Calu3 (cell line): ENCODE measurements around the gene OR2L3. TPM values are rescaled to one million over a fixed set of nuclear protein-coding genes. Genes with fewer than 3 reads are reported as not detected.

Experiments used
- BruUV-seq: library from RNA; stranded (reverse); fragments of 400-500 nt; replicated peaks from 2 replicates; lab custom pipeline; 2021; lab: Mats Ljungman, UMichigan
- CTCF ChIA-PET: fragments of 300-600 bp; sonication (Branson Sonifier 250); formaldehyde crosslinking; loops from one replicate; lab custom pipeline; 2022; ENCODE audit warnings: antibody characterized with exemption; lab: Charles Lee
- DNase-seq: peaks from one replicate; pipeline ENCODE4 v3.0.0; 2022
- H3K27ac Mint-ChIP-seq: one replicate; pipeline ENCODE4 v1.8.0; 2022; ENCODE audit warnings: mixed read lengths; ENCODE audit not compliant: unreplicated experiment
- H3K27me3 Mint-ChIP-seq: one replicate; pipeline ENCODE4 v1.8.0; 2022; ENCODE audit warnings: mixed read lengths; ENCODE audit not compliant: unreplicated experiment
- H3K36me3 Mint-ChIP-seq: one replicate; pipeline ENCODE4 v1.8.0; 2022; ENCODE audit warnings: mild to moderate bottlenecking, moderate library complexity, mixed read lengths; ENCODE audit not compliant: insufficient read depth, unreplicated experiment
- H3K4me1 Mint-ChIP-seq: one replicate; pipeline ENCODE4 v1.8.0; 2022; ENCODE audit warnings: mild to moderate bottlenecking, low read depth, mixed read lengths; ENCODE audit not compliant: unreplicated experiment
- H3K4me3 Mint-ChIP-seq: one replicate; pipeline ENCODE4 v1.8.0; 2022; ENCODE audit warnings: mild to moderate bottlenecking, low read depth, moderate library complexity, mixed read lengths; ENCODE audit not compliant: unreplicated experiment
- H3K9me3 Mint-ChIP-seq: one replicate; pipeline ENCODE4 v1.8.0; 2022; ENCODE audit warnings: low read depth, mixed read lengths; ENCODE audit not compliant: unreplicated experiment
- intact Hi-C: fragments of 100-400 bp; cut with micrococcal nuclease; formaldehyde crosslinking; loops from one replicate; pipeline ENCODE4 v1.10.0; 2022; ENCODE audit not compliant: unreplicated experiment
- total RNA-seq: library from RNA; stranded (reverse); gene quantifications from 2 replicates; pipeline ENCODE4 v1.2.3, GENCODE V29; 2022
- TF ChIP-seq, protein P1 (sequence below): fragments of 200-600 bp; IDR thresholded peaks from one replicate; pipeline ENCODE4 v1.8.0; 2022; ENCODE audit warnings: antibody characterized with exemption; ENCODE audit not compliant: unreplicated experiment

Gene OR2L3
- total RNA-seq, 1 experiment from 2014 or later = not detected

DNA sequence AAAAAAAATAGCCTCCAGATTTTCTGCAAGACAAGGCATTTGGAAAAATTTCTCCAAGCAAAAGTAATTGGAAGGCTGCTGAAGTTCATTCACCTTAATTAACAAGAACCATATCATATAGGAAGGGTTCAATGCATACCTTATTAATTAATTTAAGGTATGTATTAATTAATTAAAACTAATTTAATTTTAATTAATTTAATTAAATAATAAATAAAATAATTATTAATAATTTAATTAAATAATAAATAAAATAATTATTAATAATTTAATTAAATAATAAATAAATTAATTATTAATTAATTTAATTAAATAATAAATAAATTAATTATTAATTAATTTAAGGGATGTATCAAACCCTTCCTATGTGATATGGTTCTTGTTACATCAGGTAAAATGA lies 56.2 kb downstream of the OR2L3 start:
- Mint-ChIP-seq H3K36me3 (no peaks in the 10 kb centered on the region), H3K27me3 (no peaks in the 10 kb centered on the region), H3K4me1 (no peaks in the 10 kb centered on the region), H3K9me3 (peaks cover 30% of the 10 kb centered on the region), H3K27ac (no peak overlapping the region), H3K4me3 (no peak overlapping the region)
- CTCF ChIA-PET = no interaction called here
- DNase-seq = no peak
- TF ChIP-seq, protein P1, sequence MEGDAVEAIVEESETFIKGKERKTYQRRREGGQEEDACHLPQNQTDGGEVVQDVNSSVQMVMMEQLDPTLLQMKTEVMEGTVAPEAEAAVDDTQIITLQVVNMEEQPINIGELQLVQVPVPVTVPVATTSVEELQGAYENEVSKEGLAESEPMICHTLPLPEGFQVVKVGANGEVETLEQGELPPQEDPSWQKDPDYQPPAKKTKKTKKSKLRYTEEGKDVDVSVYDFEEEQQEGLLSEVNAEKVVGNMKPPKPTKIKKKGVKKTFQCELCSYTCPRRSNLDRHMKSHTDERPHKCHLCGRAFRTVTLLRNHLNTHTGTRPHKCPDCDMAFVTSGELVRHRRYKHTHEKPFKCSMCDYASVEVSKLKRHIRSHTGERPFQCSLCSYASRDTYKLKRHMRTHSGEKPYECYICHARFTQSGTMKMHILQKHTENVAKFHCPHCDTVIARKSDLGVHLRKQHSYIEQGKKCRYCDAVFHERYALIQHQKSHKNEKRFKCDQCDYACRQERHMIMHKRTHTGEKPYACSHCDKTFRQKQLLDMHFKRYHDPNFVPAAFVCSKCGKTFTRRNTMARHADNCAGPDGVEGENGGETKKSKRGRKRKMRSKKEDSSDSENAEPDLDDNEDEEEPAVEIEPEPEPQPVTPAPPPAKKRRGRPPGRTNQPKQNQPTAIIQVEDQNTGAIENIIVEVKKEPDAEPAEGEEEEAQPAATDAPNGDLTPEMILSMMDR = no peak
- BruUV-seq = no TSS peak
- intact Hi-C loops = no loop called here

DNA sequence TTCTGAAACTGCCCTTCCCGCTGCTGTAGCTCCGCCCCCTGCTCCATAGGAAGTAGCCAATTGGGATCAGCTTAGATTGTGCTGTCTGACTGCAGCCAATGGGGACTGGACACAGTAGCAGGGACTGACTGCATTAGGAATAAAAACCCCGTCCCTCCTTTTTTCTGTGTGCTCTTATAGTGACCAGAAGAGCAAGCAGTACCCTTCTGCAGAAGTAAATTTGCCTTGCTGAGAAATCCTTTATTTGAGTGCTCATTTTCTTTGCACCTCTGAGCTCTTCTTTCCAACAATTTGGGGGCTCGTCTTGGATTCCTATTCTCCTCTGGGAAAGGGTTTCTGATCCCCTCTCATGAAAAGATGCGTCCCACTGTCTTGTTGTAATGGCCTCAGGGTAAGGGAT lies 64.5 kb downstream of the OR2L3 start:
- no peak overlapping the region for H3K4me3 Mint-ChIP-seq
- no peaks in the 10 kb centered on the region for H3K27me3 Mint-ChIP-seq
- BruUV-seq = no TSS peak
- no peaks in the 10 kb centered on the region for H3K36me3 Mint-ChIP-seq
- intact Hi-C loops = no loop called here
- peaks cover 22% of the 10 kb centered on the region for H3K9me3 Mint-ChIP-seq
- H3K4me1 Mint-ChIP-seq = no peaks in the 10 kb centered on the region
- no peak overlapping the region for H3K27ac Mint-ChIP-seq
- no peak for DNase-seq
- TF ChIP-seq, protein P1 = no peak
- CTCF ChIA-PET = no interaction called here

Other genes with a start within 250 kb of the OR2L3 start
- gene OR14A16, start 222.7 kb upstream of the OR2L3 start, total RNA-seq = not detected in 2 replicates
- not detected in 2 replicates for gene OR11L1, start 204.9 kb upstream of the OR2L3 start, total RNA-seq
- not detected in 2 replicates for gene TRIM58, start 189.6 kb upstream of the OR2L3 start, total RNA-seq
- not detected in 2 replicates for gene OR2W3, start 151.2 kb upstream of the OR2L3 start, total RNA-seq
- gene OR2T8, start 126.6 kb upstream of the OR2L3 start, total RNA-seq = not detected in 2 replicates
- not detected in 2 replicates for gene OR2AJ1, start 121.9 kb upstream of the OR2L3 start, total RNA-seq
- gene OR2L8, start 98.0 kb upstream of the OR2L3 start, total RNA-seq = not detected in 2 replicates
- gene OR2AK2, start 81.6 kb upstream of the OR2L3 start, total RNA-seq = not detected in 2 replicates
- not detected in 2 replicates for gene OR2L5, start 33.2 kb upstream of the OR2L3 start, total RNA-seq
- gene OR2L2, start 16.8 kb upstream of the OR2L3 start, total RNA-seq = 0.21 TPM in 1 of 2 replicates, not detected in the other
- gene OR2L13, start 48.3 kb downstream of the OR2L3 start, total RNA-seq = not detected in 2 replicates
- gene OR2M5, start 98.3 kb downstream of the OR2L3 start, total RNA-seq = not detected in 2 replicates
- gene OR2M2, start 128.0 kb downstream of the OR2L3 start, total RNA-seq = not detected in 2 replicates
- not detected in 2 replicates for gene OR2M3, start 150.4 kb downstream of the OR2L3 start, total RNA-seq
- not detected in 2 replicates for gene OR2M4, start 184.6 kb downstream of the OR2L3 start, total RNA-seq
- gene OR2T33, start 231.1 kb downstream of the OR2L3 start, total RNA-seq = not detected in 2 replicates